ENCODE data around the gene LIPC.

LIPC gene

DNA sequence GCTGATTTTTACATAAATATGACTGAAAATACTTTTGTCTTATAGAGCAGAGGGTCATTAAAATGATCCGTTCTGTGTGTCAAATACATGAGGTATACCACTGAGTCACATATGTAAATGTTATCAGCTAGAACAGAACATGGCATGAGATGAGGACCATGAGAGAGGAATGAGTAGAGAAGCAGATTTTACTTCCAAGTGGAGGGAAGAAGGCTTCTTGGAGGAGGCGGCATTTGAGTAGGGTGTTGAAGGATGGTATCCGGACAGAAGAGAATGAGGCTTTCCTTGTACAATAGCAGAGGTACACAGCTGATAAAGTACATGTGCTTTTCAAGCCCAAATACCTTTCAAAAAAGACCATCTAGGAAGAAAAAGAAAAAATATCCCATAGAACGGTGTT is 4.8 kb downstream of the LIPC start:
- no peak for DNase-seq (ENCODE audit: low spot score)

DNA sequence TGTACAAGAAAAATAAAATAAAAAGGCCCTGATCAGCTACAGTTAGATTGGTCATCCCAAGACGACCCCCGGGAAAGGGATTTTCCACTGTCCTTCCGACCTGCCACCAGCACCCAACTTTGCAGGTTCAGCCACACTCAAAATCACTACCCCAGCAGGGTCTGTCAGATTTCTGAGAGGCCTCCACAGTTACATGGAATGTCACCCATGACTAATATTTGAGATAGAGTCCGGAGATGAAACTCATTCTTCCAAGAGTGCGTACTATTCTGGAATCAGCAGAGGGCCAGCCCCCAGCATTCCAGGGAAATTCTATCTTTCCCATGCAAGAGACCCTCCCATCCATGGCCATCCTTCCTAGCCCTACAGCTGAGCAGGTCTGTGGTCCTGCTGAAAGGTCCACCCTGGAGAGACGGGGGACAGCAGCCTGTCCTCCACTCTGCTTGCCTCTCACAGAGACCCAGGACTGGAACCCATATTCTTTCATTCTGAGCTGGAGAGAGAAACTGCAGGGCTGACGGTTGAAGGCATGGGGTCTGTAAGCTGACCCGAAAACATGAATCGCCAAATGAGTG is 5.8 kb downstream of the LIPC start:
- no peak for DNase-seq (ENCODE audit: low spot score)

DNA sequence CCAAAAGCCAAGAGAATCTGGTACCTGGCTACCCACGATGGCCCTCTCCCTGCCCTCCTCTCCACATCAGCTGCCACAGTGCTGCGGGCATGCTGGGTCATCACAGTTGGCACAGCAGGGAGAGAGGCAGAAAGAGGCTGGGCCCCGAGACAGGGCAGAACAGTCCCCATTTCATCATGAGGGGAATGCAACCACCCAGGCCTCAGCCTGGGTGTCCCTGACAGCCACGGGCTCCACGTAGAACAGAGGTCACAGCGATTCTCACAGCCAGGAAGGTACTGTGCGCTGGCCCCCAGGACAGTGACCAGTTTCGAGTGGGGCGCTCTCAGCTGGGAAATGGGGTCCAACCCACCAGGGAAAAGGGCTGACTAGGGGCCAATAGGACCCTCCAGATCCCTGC is 6.3 kb downstream of the LIPC start:
- DNase-seq (ENCODE audit: low spot score): no peak

DNA sequence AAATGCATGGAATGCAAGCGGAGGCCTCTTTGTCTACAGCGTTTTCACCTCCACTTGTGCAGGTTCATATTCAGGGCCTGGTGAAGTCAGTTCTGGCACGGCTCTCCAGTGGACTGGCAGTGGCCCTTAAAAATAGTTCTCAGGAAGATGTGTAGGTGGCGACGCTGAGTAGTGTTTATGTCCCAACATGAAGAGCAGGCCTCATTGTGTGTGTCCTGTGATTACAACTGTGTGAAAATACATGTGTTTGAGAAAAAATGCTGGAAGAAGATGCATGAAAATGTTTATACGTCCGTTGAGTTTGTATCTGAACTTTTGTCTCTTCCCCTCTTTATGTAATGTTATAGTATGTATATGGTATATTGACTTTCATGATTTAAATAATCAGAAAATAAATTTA is 7.2 kb downstream of the LIPC start:
- peak; percentile 62 for DNase-seq (ENCODE audit: low spot score)

DNA sequence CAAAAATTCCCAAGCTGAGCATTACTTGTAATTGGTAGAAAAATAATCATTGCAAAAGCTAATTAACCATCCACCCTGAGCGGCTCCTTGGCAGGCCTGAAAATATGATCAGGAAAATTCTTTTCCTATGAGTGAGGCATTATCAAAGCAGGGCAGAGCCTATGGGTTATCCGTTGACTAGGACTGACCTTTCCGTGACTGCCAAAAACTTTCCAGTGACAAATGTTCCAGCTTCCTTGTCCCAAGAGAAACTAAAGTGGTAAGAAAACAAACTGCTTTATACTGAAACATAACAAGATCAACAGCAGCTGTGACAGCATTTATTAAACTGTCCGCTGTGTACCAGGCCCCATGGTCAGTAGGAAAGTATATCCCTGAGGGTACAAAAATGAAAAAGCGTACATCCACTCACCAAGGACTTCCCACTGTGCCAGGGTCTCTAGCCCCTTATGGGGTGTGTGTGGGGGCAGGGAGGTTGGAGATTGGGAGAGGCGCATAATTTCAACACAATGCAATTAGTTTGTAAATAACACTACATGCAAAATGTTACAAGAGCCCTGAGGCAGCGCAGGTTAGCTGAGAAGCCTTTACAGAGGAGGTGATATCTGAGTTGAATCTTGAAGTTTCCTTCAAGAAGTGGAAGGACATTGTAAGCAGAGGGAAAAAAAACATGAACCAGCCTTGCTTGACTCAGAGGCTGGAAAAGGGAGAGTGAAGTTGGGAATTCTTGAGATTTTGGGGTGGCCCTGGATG is 8.5 kb downstream of the LIPC start:
- no peak for DNase-seq (ENCODE audit: low spot score)

DNA sequence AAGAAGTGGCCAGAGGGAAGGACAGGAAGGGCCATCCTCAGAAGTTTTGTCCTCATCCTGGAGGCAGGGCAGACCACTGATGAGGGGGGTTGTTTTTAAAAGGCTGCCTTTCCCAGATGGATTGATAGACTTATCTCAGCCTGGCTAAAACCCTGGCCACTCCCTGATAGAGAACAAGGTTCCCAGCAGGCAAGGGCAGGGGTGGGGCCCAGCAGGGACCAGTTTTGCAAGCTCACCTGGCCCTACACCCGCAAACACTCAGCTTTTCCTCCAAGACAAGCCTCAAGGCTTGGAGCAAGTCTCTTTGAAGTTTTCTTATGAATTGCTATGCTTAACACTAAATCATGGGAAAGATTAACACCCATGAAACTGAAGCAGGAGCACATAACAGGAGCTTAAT is 9.1 kb downstream of the LIPC start:
- DNase-seq (ENCODE audit: low spot score): peak; percentile 55

DNA sequence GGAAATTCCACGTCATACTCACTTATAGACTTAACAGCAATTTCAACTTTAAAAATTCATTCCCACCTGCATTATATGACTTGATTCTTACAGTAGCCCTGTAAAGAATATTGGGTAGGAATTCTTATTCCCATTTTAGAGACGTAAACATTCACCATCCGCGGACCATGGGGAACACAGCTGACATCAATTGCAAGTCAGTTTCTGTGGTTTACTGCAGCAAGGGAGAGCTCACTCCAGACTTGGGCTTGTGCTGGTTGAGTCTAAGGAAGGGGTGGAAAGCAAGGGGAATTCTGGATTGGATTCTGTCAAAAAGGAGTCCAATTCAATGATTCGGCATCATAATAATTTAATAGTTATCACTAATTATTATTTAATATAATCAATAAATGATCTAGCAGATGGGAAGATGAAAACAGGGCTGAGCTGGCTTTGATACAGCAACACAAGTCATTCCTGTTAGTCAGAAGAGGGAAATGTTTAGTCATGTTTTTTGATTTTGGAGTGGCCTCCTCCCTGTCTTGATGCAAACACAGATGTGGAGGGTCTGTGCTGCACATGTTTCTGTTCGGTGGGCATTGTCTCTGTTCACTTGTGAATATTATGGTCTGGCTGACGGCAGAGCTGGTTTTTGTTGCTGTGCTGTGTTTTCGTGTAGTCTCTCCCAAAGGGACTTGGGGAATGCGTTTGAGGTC is 9.7 kb downstream of the LIPC start:
- DNase-seq (ENCODE audit: low spot score): no peak

DNA sequence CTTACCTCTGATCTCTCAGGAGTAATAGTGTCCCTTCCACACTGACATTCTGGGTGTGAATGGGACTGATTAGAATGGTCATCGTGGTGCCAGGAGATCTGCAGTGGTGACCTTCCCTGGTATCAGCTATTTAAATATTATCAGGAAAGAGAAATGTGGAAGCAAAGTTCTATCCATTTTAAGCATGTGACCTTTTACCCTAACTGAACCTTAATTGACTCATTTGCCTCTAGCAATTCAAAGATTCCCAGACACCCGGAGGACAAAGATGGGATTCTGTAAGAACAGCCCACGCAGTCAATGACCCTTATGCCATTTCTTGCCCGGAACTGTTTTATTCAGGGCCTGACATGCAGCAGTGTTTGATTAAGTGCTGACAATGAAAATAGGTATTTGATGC is 10.3 kb downstream of the LIPC start:
- no peak for DNase-seq (ENCODE audit: low spot score)

DNA sequence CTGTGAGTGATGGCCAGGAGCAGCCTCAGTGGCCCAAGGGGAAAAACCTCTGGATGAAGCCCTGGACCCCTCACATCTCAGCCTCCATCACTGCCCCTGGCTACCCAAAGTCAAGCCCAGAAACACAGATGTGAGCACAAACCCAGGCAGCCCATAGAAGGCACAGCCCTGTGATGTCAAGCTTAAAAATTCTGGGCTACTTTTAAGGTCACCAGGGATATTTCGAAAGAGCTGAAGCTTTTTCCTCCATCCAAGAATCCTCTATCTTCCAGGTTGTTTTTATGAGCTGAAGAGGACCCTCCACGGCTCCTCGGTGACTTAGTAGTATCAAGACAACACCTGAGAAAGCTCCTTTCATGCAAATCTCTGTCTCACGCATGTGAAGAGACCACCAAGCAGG is 11.5 kb downstream of the LIPC start:
- DNase-seq (ENCODE audit: low spot score): no peak

DNA sequence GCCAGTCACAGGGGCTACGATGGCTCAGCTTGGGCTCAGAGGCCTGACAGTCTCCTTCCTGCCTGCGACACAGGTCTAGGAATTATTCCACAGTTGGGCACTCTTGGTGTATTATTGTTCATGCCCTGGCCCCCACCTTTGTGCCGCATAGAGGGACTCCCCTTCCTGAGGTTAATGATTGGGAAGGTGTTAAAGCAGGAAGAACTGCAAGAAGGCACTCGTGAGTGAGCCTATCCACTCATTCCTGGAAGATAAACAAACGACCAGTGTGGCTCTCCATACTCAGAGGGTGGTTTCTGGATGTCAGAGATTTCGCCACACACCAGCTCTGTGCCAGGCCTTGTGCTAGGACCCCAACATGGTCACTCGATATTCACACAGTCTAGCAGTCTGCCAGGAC is 12.3 kb downstream of the LIPC start:
- no peak for DNase-seq (ENCODE audit: low spot score)

DNA sequence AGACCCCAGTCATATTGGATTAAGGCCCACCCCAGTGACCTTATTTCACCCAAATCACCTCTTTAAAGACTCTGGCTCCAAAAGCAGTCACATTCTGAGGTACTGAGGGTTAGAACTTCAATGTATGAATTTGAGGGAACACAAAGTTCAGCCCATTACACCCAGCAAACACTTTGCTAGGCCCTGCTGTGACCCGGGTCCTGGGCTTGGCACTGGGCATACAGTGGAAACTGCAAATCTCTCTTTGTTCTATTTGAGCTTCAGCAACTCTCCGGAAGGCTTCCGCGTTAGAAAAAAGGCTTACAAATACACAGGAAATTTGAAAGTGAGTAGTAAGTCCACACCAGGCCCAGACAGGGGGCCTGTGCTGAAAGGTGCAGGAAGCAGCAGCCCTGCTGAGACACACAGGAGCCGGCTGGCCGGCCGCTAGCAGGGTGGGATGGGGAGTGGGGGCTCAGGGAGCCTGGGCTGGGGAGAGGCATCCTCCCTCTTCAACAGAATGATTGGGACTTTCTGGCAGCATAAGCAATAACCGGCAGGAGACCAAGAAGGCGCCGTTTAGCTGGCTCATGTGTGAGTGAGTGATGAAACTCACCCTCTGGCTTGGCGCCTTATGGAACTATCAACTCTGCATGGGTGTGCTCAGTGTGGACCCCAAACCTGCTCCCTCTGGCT is 13.0 kb downstream of the LIPC start:
- DNase-seq (ENCODE audit: low spot score): no peak

DNA sequence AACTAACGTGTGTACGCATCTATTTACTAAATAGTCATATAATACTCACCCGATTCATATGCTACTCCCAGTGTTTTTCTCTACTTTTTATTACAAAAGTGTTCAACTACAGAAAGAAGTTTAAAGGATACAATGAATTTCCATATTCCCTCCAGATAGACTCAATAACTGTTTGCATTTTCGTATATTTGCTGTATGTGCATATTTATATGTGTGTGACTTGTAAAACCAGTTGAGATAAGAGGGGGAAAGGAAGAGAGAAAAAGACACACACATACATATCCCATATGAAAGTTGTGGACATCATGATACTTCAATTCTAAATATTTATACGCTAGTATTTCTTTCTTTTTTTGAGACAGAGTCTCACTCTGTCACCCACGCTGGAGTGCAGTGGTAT is 14.1 kb downstream of the LIPC start:
- DNase-seq (ENCODE audit: low spot score): no peak

DNA sequence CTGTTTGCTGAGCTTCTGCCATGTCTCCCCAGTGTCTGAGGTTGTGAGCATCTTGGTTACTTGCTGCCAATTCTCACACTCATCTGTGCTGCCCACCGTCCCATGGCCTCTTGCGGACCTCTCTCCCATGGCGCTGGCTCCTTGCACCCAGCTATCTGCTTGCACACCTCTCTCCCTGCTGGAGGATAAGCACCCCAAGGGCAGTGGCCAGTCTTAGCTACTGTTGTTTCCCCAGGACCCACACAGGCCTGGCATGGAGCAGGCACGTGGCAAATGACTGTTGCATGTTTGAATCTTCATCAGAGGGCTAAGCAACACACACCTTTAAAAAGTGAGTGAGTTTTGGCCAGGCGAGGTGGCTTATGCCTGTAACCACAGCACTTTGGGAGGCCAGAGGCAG is 14.7 kb downstream of the LIPC start:
- no peak for DNase-seq (ENCODE audit: low spot score)

DNA sequence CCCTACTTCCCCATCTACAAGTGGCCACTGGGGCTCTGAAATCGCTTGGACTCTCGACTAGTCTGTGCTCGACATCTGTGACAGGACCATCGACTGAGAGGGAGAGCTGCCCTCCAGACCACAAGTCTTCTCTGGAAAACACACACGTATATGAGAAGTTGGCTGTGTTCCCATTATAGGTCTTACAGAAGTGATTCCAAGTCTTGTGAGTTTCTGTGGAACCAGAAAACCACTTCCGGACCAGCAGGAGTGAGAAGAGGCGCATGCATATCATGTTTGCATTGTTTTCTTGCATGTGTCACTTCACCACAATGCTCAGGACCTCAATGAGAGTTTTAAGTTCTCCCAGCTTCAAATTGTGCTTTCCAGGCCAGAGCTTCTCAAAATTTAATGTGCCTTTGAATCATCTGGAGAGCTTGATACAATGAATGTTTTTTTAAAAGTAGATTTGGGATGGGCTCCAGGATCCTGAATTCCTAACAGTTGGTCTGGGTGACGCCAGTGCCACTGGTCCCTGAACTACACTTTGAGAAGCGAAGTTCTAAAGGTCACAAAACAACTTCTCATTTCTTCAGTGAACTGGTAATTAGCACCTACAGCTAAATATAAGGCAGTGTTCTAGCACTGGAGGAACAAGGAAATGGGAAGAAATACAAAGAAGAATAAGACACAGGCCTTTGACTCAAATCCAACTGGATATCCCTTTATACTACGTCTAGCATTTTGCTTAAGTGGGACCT is 15.7 kb downstream of the LIPC start:
- DNase-seq (ENCODE audit: low spot score): no peak

DNA sequence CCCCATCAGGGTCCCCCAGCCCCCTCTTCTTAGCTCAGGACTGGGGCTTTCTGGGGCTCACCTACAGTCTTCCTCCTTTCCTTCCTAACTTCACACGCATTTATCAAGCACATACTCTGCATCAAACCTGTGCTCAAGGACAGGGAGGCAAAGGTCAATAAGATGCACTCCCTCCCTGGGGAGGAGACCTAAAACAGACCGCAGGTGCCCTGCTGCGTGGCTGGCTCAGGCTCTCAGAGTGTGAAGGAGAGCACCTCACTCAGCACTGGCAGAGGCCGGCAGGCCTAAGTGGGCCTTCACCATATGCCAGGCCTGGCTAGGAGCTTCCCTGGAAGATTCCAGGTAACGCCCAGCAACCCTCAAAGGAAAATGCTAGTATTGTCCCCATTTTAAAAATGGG is 16.5 kb downstream of the LIPC start:
- DNase-seq (ENCODE audit: low spot score): no peak

DNA sequence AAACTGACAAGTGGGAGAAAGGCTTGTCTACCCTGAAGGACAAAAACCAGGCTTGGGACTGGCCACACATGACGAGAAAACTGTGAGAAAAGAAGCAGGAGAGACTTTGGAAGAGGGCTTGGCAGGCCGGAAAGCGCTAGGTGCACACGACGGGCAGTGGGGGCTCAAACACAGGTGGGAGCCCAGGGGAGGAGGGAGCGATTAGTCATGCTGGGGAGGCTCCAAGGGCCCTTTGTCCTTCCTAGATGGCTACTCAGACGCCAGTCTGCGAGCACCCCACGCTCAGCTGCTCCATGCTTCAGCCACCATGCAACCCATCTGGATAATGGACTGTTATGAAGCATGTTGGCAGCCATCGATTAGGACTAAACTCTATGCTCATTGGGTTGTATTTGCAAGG is 17.1 kb downstream of the LIPC start:
- no peak for DNase-seq (ENCODE audit: low spot score)

DNA sequence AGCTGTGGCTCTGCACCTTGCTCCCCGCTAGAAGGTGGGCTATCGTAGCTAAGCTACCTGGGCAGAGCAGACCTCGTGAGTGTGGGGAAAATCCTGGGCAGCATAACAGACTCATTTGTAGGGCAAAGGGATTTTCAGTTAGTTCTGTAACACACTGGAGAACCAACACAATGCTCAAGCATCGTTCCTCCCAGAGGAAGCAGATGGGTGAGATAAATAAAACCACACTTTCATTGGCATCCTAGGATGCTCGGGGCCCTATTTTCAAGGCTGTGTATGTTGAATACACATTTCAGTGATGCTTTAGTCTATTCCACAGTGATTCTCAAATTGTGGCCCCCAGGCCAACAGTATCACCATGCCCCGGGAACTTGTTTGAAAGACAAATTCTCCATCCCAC is 20.0 kb downstream of the LIPC start:
- no peak for DNase-seq (ENCODE audit: low spot score)

DNA sequence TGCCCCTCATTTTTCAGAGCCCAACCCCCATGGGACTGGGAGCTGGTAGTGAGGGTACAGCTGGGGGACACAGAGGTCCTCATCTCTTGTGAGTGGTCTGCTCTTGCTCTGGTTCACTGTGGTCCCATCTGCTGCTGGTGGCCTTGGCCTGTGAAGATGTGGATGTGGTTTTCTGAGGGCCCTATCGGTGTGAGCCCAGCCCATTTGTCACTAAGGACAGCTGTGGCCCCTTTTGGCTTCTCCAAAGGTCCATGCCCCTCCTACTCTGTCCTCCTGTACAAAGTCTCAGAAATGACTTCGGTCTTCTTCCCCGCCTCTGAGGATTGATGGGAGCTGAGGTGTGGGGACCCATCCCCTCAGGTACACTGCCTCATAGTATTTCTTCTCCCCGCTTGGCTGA is 21.0 kb downstream of the LIPC start:
- no peak for DNase-seq (ENCODE audit: low spot score)

DNA sequence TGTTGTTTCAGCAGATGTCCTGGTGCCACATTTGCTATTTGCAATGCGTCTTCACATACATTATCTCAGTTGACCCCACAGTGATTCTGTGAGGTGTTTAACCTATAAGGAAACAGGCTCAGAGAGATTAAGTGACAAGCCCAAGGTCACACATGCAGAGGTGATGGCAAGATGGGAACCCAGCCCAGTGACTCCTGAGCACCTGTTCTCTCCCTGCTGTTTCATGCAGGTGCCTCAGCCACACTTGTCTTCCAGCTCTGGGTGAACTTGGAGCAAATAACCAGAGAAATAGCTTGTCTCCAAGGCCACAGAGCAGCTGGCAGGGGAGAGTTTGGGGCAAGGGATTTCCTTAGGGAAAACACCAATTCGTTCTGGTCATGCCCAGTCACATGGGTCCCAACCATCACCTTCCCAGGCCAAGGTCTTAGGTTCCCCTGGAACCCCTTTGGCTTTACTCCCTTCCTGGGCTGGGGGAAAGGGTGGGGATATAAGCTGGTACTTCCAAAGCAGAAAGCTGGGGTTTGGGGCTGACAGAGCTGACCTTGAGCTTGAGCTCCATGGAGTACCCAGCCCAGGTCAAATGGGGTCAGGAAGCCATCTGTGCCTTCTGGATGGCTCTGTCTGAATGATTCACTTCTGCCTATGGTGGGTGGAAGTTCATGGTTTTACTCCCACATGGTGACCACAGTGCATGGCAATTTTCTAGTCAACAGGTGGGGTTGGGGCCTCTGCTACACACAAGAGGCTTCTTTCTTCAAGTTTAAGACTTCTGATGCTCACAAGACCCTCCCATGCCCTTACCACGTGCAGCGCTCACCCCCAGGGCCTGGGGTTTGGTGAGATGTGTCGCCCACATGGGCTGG is 22.4 kb downstream of the LIPC start:
- no peak for DNase-seq (ENCODE audit: low spot score)

DNA sequence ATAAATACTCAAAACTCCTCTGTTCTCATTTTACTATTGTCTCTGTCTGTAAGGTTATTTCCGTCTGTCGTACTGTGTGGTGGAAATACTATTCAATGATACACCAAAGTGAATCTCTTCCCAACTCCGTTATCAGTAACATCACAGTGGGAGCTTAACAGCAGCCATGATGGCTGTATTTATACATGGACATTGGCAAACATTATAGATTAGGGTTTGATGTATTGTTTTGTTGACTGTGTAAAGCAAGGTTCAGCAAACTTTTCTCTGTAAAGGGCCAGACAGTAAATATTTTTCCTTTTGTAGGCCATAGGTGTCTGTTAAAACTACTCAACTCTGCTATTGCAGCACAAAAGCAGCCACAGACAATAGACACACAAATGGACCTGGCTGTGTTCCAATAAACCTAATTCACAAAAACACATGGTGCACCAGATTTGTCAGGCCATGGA is 23.2 kb downstream of the LIPC start:
- DNase-seq (ENCODE audit: low spot score): no peak

DNA sequence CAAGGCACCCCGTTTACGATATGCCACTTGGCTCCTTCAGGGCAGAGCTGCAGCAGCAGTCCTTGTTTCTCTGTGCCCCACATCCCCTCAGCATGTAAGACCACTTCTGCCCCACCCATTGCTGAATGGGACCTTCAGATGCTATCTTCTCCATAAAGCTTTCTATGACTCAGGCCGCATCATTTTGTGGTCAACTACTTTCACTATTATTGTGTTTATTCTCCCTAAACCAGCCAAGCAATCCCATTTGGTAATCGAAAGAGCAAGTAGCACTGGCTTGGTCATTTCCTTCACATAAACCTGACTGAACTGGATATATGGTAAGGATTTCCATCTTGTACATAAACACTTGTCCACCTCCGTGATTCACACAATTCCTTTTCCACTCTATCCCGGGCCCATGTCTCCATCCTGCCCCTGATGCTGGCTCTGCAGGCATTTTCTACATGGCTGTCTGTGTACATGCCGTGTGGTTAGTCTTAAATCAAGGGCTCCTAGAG is 25.7 kb downstream of the LIPC start:
- DNase-seq (ENCODE audit: low spot score): no peak
